ENCODE measurements around the gene CDK5RAP3.

CDK5RAP3 gene

GRCh38 chr17:48025040-48025903 lies 54.4 kb downstream of the CDK5RAP3 start (continued):
- peak; percentile 35 for TF ChIP-seq ZBTB26 (tag by site-specific recombination; optimal IDR thresholded peaks at IDR 0.05)
- peak; percentile 95 for TF ChIP-seq ZNF600 (tag by site-specific recombination; IDR thresholded peaks at IDR 0.05)
- peak; percentile 87 for TF ChIP-seq PRDM1 (tag by site-specific recombination; IDR thresholded peaks at IDR 0.05)
- peak; percentile 87 for TF ChIP-seq SP2 (tag by site-specific recombination; IDR thresholded peaks at IDR 0.05)
- no peak for TF ChIP-seq ZBTB8A (tag by site-specific recombination; IDR thresholded peaks at IDR 0.05)
- TF ChIP-seq REST (tag by site-specific recombination; IDR thresholded peaks at IDR 0.05) = 0 out of 2 replicates have a peak, but pooled peaks have one; percentile 56
- peak; percentile 49; the same call in 1 of the 2 replicates for TF ChIP-seq ZSCAN5A (tag by site-specific recombination; IDR thresholded peaks at IDR 0.05)
- peak; percentile 71; the same call in 1 of the 2 replicates for TF ChIP-seq TRIM28 (IDR thresholded peaks at IDR 0.05; ENCODE audit: borderline replicate concordance, low read length)
- peak; percentile 87 for TF ChIP-seq ZBTB48 (tag by site-specific recombination; IDR thresholded peaks at IDR 0.05)
- TF ChIP-seq KLF7 (tag by site-specific recombination; IDR thresholded peaks at IDR 0.05; ENCODE audit: borderline replicate concordance) = no peak; the same call in 1 of the 2 replicates
- peak; percentile 62; the same call in 1 of the 2 replicates for TF ChIP-seq EGR2 (tag by site-specific recombination; IDR thresholded peaks at IDR 0.05; ENCODE audit: low read depth)
- no peak for TF ChIP-seq ZNF16 (tag by site-specific recombination; IDR thresholded peaks at IDR 0.05; ENCODE audit: low read depth)
- TF ChIP-seq ZBTB11 (tag by site-specific recombination; conservative IDR thresholded peaks at IDR 0.05; ENCODE audit: low read depth) = peak; percentile 77; the same call in 1 of the 2 replicates
- TF ChIP-seq ZNF24 (tag by site-specific recombination; IDR thresholded peaks at IDR 0.05) = 0 out of 2 replicates have a peak, but pooled peaks have one; percentile 6
- no peak for TF ChIP-seq ZNF114 (tag by site-specific recombination; IDR thresholded peaks at IDR 0.05)
- peak; percentile 84; the same call in 1 of the 2 replicates for TF ChIP-seq KLF10 (tag by site-specific recombination; IDR thresholded peaks at IDR 0.05)
- TF ChIP-seq PRDM6 (tag by site-specific recombination; IDR thresholded peaks at IDR 0.05) = no peak
- no peak for TF ChIP-seq ZNF292 (tag by site-specific recombination; IDR thresholded peaks at IDR 0.05; ENCODE audit: borderline replicate concordance, low read depth)
- TF ChIP-seq KLF8 (tag by site-specific recombination; IDR thresholded peaks at IDR 0.05) = peak; percentile 98
- no peak for TF ChIP-seq ZNF37A (tag by site-specific recombination; IDR thresholded peaks at IDR 0.05)
- peak; percentile 63; the same call in 1 of the 2 replicates for TF ChIP-seq ZBTB17 (tag by site-specific recombination; IDR thresholded peaks at IDR 0.05)
- TF ChIP-seq ZNF488 (tag by site-specific recombination; IDR thresholded peaks at IDR 0.05) = no peak
- peak; percentile 71 for TF ChIP-seq ZIC2 (tag by site-specific recombination; IDR thresholded peaks at IDR 0.05)
- 0 out of 2 replicates have a peak, but pooled peaks have one; percentile 15 for TF ChIP-seq ZNF341 (tag by site-specific recombination; IDR thresholded peaks at IDR 0.05; ENCODE audit: low read depth)
- no peak for TF ChIP-seq MYNN (tag by site-specific recombination; IDR thresholded peaks at IDR 0.05; ENCODE audit: borderline replicate concordance)
